HG02763 (cell line): Measurements from ENCODE around the gene OBSCN.

ENCODE experiments used
- ATAC-seq: cut with Tn5 transposase; IDR thresholded peaks from one replicate; pipeline ENCODE4 v1.9.1; 2021; ENCODE audit warnings: mild to moderate bottlenecking, moderate library complexity; ENCODE audit not compliant: unreplicated experiment

The OBSCN gene

GRCh38 chr1:228374711-228375577, 167.1 kb downstream of the OBSCN start:
- ATAC-seq = no peak

GRCh38 chr1:228375578-228376261, 167.9 kb downstream of the OBSCN start:
- ATAC-seq = no peak

- no peak for ATAC-seq
Measured at GRCh38 chr1:228376262-228376628, 168.4 kb downstream of the OBSCN start.

- no peak for ATAC-seq
Measured at GRCh38 chr1:228376651-228377631, 169.1 kb downstream of the OBSCN start.

GRCh38 chr1:228377664-228378089, 169.8 kb downstream of the OBSCN start:
- ATAC-seq = no peak

- no peak for ATAC-seq
Measured at GRCh38 chr1:228378090-228378872, 170.4 kb downstream of the OBSCN start.

GRCh38 chr1:228378873-228379460, 171.1 kb downstream of the OBSCN start:
- no peak for ATAC-seq

- ATAC-seq = no peak
Measured at GRCh38 chr1:228379666-228380065, 171.8 kb downstream of the OBSCN start.

- no peak for ATAC-seq
Measured at GRCh38 chr1:228381356-228381755, 173.5 kb downstream of the OBSCN start.

- ATAC-seq = no peak
Measured at GRCh38 chr1:228383773-228384172, 175.9 kb downstream of the OBSCN start.

- ATAC-seq = no peak
Measured at GRCh38 chr1:228385232-228385631, 177.4 kb downstream of the OBSCN start.

GRCh38 chr1:228387321-228387720, 179.5 kb downstream of the OBSCN start:
- no peak for ATAC-seq

- no peak for ATAC-seq
Measured at GRCh38 chr1:228390649-228391048, 182.8 kb downstream of the OBSCN start.

GRCh38 chr1:228391411-228392020, 183.7 kb downstream of the OBSCN start:
- no peak for ATAC-seq

- no peak for ATAC-seq
Measured at GRCh38 chr1:228392111-228392936, 184.5 kb downstream of the OBSCN start.

GRCh38 chr1:228393268-228393701, 185.4 kb downstream of the OBSCN start:
- ATAC-seq = no peak

GRCh38 chr1:228393811-228394570, 186.1 kb downstream of the OBSCN start:
- ATAC-seq = no peak
